Measurements from ENCODE around the gene FGGY.

FGGY gene

GRCh38 chr1:59315529-59316463 lies 18.9 kb downstream of the FGGY start:
- DNase-seq (ENCODE audit: low spot score) = no peak

DNA sequence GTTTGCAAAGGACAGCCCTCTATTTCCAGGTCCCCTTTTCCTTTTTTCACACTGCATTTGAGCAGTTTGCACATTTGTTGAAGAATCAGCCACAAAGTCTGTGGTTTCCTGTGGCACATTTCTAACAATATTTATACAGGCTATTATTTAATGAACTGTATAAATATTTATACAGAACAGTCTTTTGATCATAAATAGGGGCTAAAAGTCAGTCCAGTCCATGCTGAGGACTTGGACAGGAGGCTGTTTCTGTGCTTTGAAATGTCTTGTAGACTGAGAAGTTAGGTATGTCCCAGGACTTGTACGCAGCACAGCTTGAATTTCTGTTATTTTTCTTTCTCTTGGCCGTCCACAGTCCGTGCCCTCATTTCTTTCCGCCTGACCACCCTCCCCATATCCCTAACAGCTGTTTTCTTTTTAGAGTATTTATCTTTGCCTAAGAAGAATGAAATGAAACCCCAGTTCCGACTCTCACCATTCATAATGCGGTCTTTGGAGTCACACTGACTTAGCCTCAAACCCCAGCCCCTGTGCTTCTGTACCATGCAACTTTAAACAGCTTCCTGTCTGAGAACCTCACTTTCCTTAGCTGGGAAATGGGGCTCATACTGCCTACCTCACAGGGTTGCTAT lies 19.7 kb downstream of the FGGY start:
- DNase-seq (ENCODE audit: low spot score) = no peak

DNA sequence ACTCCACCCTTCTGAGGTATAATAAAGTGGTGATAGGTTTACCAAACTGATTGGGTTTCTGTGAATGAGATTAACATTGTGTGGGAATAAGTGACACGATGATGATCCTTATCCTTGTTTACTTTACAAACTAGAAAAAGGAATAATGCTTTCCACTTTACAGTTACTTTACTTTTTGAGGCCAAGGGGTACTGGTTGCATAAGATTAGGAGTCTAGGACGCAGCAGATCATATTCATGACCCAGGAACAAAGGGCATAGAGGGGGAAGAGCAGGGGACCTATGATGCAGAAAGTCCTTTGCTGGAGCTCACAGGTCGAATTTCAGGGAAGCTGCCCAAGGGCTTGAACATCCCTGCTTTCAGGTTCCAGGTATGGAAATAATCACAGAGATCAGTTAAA lies 20.4 kb downstream of the FGGY start:
- no peak for DNase-seq (ENCODE audit: low spot score)

DNA sequence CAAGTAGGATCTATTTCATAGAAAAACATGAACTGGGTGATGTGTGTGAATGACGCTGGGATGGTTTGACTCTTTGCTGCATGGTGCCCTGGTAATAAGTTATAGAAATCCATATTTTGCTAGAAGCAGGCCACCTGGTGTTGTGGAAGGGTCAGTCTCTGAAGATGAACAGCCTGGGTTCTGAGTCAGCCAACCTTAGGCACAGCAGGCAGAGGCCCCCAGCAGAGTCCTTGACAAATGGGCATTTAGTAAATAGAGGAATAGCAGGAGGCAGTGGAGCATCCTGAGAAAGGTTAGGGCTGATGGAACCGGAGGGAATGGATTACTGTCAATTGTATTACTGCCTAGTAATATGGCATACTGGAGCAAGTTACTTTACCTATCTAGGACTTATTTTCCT lies 20.9 kb downstream of the FGGY start:
- DNase-seq (ENCODE audit: low spot score) = no peak

DNA sequence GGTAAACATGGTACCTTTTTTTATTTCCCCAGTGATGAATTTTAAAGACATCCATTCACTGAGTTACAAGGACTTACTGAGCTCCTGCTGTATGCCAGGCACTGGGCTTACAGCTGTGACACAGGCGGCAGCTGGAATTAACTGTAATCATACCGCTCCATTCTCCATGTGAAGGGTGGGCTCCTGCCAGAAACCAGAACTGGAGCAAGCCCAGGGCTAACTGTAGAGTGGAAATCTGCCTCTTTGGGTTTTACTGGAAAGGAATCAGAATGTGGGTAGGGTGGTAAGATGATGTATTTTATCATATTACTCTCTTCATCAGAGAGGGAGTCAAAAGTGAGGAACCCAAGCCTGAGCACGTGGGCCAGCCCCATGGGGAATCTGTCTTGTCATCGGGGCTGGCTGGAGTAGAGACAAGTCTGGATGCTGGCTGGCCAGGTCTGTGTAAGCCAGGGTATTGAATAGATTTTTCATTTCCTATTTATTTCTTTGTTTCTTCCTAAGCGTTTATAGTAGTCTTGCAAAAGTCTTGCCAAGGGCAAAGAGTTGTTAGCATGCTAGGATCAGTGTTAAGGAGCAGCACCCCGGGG lies 21.5 kb downstream of the FGGY start:
- no peak for DNase-seq (ENCODE audit: low spot score)

DNA sequence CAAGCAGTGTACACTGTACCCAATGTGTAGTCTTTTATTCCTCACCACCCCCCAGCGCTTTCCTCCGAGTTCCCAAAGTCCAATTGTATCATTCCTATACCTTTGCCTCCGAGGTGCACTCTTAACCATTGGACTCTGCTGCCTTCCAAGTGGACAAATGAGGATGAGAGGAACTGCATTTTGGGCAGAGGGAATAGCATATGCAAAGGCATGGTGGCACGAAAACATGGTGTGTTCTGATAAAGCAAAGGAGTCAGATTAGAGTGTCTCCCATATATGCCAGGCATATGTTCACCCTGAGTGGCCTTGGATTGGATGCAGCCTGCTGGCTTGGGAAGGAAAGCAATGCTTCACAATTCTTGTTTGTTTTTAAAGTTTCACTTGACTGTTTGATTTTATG lies 25.5 kb downstream of the FGGY start:
- no peak for DNase-seq (ENCODE audit: low spot score)

DNA sequence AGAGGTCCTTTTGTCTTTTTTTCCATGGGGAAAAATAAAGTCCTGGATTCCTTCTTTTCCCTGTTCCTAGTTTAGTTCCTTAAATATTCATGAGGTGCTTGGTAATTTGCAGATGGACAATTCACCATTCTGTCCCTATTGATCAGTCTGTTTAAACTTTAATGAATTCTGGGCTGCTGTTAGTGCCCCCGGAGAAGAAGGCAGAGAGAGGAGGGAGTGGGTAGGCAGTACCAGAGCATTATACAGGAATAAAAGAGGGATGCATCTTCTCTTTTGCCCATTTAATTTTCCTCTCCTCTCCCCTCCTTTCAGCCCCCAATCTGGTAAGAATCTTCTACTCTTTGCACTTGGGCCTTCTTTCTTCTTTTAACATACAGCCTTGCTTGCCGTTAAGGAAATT lies 25.9 kb downstream of the FGGY start:
- DNase-seq (ENCODE audit: low spot score) = no peak

GRCh38 chr1:59323879-59324278 lies 27.0 kb downstream of the FGGY start:
- no peak for DNase-seq (ENCODE audit: low spot score)

GRCh38 chr1:59328353-59328752 lies 31.5 kb downstream of the FGGY start:
- DNase-seq (ENCODE audit: low spot score) = no peak

DNA sequence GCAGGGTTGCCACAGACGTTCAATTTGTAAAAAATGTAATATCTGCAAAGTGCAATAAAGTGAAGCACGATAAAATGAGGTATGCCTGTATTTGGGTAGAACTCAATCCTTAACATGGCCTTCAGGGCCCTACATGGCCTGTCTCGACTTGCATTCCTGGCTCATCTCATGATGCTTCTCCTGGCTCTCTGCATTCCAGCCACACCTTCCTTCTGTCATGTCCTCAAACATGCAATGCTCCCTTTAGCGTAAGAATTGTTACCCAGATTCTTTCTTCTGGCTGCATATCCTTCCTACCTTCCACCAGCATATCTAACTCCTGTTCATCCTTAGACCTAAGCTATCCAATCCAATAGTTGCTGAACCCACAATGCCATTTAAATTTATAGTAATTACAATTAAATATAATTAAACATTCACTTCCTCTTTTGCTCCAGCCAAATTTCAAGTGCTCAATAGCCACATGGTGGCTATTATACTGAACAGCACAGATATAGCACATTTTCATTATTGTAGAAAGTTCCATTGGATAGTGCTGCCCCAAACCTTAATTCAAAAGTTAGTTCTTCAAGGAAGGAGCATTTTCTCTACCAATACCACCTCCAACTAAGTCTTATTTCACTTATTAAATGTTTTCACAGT lies 32.6 kb downstream of the FGGY start:
- DNase-seq (ENCODE audit: low spot score) = no peak

DNA sequence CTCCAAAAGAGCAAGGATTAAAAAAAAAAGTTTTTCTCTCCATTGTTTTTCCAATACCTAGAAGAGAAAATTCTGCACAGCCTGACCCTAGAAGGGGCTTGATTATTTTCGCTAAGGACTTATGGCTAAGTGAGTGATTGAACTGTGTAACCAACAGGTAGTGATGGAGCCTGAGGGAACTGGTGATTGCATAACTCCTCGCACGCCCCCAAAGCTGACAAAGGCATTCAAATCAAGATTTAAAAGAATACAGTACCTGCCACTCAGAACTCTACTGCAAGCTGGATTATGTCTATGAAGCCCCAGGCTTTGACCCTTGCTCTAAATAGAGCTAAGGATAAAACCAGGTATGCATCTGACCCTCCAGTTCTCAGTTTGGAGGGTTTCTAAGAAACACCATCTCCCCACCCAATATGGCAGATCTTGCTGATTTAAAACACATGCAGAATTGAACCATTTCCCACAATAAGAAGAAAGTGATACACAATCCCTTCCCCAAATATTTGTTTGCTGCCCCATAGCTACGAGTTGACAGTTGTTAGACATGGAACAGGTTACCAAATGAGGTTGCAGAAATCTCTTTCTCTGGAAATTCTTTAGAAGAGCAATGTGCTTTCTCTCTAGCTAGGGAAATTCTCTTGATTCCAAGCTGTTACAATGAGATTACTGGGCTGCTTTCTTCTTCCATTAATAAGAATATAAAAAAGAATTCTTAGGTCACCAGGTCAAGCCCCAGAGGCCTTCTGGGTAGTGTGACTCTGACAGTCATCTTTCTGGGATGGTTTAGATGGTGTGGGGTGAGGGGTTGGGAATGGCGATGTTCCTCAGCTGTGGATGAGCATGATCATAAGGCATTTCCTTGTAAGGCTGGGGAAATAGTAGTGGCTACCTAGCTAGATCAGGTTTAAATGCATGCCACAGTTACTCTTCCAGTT lies 35.1 kb downstream of the FGGY start:
- DNase-seq (ENCODE audit: low spot score) = no peak

GRCh38 chr1:59332983-59333382 lies 36.1 kb downstream of the FGGY start:
- no peak for DNase-seq (ENCODE audit: low spot score)

DNA sequence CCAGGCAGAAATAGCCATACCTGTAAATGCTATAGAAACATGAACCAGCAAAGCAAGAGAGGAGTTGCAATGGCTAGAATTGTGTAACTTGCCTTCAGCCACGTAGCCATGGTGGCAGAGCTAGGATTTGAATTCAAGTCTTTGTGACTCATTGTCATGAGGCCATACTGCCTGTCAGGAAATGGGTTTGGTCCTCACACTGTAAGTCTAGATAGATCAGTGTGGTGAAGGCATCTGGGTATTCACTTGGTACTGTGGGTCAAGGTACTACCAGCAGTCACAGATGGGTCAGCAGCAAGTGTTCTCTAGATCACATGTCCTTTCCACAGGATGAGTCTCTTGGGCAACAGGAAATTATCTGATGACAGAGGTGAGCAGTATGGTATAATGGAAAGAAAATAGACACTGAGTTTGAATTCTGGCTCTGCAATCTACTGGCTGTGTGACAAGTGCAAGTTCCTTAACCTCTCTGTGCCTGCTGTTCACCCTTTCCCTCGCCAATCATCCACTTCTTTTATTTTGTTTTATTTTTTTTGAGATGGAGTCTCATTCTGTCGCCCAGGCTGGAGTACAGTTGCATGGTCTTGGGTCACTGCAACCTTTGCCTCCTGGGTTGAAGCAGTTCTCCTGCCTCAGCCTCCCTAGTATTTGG lies 36.9 kb downstream of the FGGY start:
- DNase-seq (ENCODE audit: low spot score) = no peak

GRCh38 chr1:59340411-59341307 lies 43.8 kb downstream of the FGGY start:
- no peak for DNase-seq (ENCODE audit: low spot score)

DNA sequence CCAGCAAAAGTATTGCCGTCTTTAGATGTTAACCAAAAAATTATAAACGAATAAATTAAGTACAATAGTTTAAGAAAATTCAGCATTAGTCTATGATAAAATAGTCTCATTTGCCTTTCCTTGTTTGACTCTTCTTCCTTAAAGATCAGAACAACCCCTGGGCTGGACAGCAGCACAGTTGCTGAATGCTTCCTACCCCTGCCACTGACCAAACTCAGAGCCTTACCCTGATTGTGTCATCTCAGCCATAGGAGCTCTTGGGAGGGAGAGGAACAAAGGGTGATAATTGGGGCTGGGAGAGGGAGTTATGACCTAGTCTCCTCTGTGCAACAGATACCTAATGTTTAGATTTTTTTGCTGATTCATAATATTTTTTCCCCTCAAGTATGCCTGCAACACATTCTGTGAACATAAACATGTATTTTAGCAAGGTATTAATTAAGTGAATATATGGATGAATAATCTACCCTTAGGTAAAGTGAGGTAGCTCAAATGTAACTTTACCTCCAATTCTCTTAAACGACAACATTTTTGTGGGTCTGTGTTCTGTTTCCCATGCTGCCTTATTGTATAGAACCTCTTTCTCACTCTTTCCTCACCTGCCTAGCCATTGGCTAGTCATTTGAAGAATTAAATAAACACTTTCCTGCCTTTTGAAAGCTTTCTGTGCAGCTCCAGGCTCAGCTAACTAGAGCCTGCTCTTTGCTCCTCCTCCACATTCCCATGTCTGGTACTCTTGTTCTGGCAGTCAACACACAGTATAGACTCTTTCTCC lies 46.1 kb downstream of the FGGY start:
- no peak for DNase-seq (ENCODE audit: low spot score)

- no peak for DNase-seq (ENCODE audit: low spot score)
Measured at GRCh38 chr1:59343576-59343840, 46.6 kb downstream of the FGGY start.

DNA sequence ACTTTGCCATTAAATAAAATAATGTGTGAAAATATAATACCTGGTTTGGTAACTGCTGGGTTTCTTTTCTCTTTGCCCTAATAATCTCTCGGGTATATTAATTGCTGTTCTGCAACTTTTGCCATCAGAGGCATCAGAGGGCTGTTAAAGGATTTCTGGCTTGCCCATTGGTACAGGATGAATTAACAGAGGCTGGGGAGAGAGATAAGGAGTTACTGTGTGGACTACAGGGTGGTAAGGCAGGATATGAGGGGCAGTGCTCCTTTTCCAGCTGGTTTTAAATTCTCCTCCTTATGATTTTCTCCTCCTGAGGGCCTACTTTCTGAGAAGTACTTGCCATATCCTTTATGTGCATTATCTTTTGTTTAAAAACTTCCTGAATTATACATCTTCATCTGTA lies 48.3 kb downstream of the FGGY start:
- DNase-seq (ENCODE audit: low spot score) = no peak

GRCh38 chr1:59346429-59346828 lies 49.5 kb downstream of the FGGY start:
- no peak for DNase-seq (ENCODE audit: low spot score)

- DNase-seq (ENCODE audit: low spot score) = no peak
Measured at GRCh38 chr1:59349101-59349500, 52.2 kb downstream of the FGGY start.

- DNase-seq (ENCODE audit: low spot score) = no peak
Measured at GRCh38 chr1:59350521-59350920, 53.6 kb downstream of the FGGY start.

All from D341Med (cell line).